ENCODE data around the gene NRG2.

Gene NRG2

DNA sequence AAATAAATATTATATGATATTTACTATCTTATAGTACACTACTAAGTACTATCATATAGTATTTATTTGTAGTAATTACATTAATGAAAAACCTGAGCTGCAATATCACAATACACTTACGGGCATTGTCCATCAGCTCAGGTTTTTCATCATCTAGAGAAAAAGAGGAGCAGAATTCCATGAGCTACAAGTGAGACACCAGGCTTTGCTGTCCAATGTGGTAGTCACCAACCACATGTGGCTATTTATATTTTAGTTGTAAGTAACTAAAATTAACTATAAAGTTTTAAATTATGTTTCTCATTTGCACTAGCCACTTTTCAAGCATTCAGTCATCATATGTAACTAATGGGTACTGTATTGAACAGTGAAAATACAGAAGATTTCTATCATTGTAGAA is 13.8 kb upstream of the NRG2 start:
- in situ Hi-C loops (cut with MboI; ENCODE audit: low sequenced_read_pairs, unreplicated experiment) = no loop called here
- TF ChIP-seq, protein P1, sequence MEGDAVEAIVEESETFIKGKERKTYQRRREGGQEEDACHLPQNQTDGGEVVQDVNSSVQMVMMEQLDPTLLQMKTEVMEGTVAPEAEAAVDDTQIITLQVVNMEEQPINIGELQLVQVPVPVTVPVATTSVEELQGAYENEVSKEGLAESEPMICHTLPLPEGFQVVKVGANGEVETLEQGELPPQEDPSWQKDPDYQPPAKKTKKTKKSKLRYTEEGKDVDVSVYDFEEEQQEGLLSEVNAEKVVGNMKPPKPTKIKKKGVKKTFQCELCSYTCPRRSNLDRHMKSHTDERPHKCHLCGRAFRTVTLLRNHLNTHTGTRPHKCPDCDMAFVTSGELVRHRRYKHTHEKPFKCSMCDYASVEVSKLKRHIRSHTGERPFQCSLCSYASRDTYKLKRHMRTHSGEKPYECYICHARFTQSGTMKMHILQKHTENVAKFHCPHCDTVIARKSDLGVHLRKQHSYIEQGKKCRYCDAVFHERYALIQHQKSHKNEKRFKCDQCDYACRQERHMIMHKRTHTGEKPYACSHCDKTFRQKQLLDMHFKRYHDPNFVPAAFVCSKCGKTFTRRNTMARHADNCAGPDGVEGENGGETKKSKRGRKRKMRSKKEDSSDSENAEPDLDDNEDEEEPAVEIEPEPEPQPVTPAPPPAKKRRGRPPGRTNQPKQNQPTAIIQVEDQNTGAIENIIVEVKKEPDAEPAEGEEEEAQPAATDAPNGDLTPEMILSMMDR (IDR thresholded peaks at IDR 0.05; ENCODE audit: borderline replicate concordance, control extremely low read depth, extremely low read depth, insufficient read depth, missing control alignments) = no peak
- no peak for DNase-seq (ENCODE audit: low spot score)

DNA sequence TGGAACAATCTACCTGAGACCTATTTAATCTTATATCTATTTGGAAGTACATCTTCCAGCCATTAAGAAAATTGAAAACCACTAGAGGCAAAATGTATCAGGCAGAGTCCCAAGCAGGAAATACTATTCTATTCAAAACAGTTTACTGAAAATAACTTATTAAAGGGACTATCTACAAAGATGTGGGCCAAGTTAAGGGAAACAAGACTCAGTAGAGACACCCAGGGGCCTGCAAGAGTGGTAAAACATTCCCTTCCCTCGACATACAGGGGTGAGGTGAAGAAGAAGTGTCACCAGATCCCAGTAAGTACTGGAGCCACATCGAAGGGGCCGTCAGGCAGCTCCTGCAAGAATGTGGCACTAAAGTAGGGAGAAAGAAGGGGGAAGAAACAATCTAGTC is 12.1 kb upstream of the NRG2 start:
- TF ChIP-seq, protein P1 (IDR thresholded peaks at IDR 0.05; ENCODE audit: borderline replicate concordance, control extremely low read depth, extremely low read depth, insufficient read depth, missing control alignments) = no peak
- in situ Hi-C loops (cut with MboI; ENCODE audit: low sequenced_read_pairs, unreplicated experiment) = no loop called here
- DNase-seq (ENCODE audit: low spot score) = no peak

- TF ChIP-seq, protein P1 (IDR thresholded peaks at IDR 0.05; ENCODE audit: borderline replicate concordance, control extremely low read depth, extremely low read depth, insufficient read depth, missing control alignments) = no peak
- no peak for DNase-seq (ENCODE audit: low spot score)
- in situ Hi-C loops (cut with MboI; ENCODE audit: low sequenced_read_pairs, unreplicated experiment) = no loop called here
Observed at GRCh38 chr5:140054086-140054689, 11.1 kb upstream of the NRG2 start.

GRCh38 chr5:140051950-140052349 is 8.9 kb upstream of the NRG2 start:
- no peak for DNase-seq (ENCODE audit: low spot score)
- TF ChIP-seq, protein P1 (IDR thresholded peaks at IDR 0.05; ENCODE audit: borderline replicate concordance, control extremely low read depth, extremely low read depth, insufficient read depth, missing control alignments) = no peak
- in situ Hi-C loops (cut with MboI; ENCODE audit: low sequenced_read_pairs, unreplicated experiment) = no loop called here

DNA sequence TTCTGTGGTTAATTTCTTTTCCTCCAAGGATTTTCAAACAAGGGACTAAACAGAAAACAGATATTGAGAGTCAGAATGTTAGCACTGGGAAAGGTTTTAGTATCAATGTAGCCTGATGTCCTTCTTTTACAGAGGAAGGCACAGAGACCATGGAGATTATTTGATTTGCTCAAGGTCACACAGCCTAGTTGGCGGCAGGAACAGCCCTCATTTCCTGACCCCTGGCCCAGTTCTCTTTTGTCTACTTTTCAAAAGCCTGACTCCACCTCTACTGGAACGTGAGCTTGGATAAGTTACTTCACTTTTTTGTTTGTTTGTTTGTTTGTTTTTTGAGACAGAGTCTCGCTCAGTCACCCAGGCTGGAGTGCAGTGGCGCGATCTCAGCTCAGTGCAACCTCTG is 6.6 kb upstream of the NRG2 start:
- in situ Hi-C loops (cut with MboI; ENCODE audit: low sequenced_read_pairs, unreplicated experiment) = no loop called here
- no peak for DNase-seq (ENCODE audit: low spot score)
- TF ChIP-seq, protein P1 (IDR thresholded peaks at IDR 0.05; ENCODE audit: borderline replicate concordance, control extremely low read depth, extremely low read depth, insufficient read depth, missing control alignments) = no peak

GRCh38 chr5:140049205-140049604 is 6.1 kb upstream of the NRG2 start:
- in situ Hi-C loops (cut with MboI; ENCODE audit: low sequenced_read_pairs, unreplicated experiment) = no loop called here

More at GRCh38 chr5:140049205-140049604, 6.1 kb upstream of the NRG2 start:
- DNase-seq (ENCODE audit: low spot score) = peak; percentile 49
- TF ChIP-seq, protein P1 (IDR thresholded peaks at IDR 0.05; ENCODE audit: borderline replicate concordance, control extremely low read depth, extremely low read depth, insufficient read depth, missing control alignments) = no peak

Data from GM13976 (cell line).